HAP-1 (cell line): Measurements from ENCODE around the gene PTPN20.

Source experiments
- DNase-seq, 2 experiments: peaks; one replicate each; pipeline ENCODE4 v3.0.0-alpha.2; 2016 to 2020; ENCODE audit warnings: low spot score in 2 of 2
- H3K27me3 ChIP-seq: fragments of 250-450 bp; sonication (Bioruptor Pico); 2 replicates; pipeline ENCODE4 v1.5.1; 2020; ENCODE audit warnings: low read depth, mild to moderate bottlenecking, moderate library complexity
- H3K36me3 ChIP-seq: fragments of 250-450 bp; sonication (Bioruptor Pico); replicated peaks from 2 replicates; pipeline ENCODE4 v1.5.1; 2020; ENCODE audit warnings: mild to moderate bottlenecking
- H3K4me1 ChIP-seq: fragments of 250-450 bp; sonication (Bioruptor Pico); 2 replicates; pipeline ENCODE4 v1.5.1; 2020; ENCODE audit warnings: mild to moderate bottlenecking
- H3K4me3 ChIP-seq: fragments of 250-450 bp; sonication (Bioruptor Pico); 2 replicates; pipeline ENCODE4 v1.5.1; 2020; ENCODE audit warnings: mild to moderate bottlenecking, moderate library complexity
- H3K9me3 ChIP-seq: fragments of 250-450 bp; sonication (Bioruptor Pico); 2 replicates; pipeline ENCODE4 v1.5.1; 2020; ENCODE audit warnings: mild to moderate bottlenecking, moderate library complexity
- in situ Hi-C: fragments of 300-500 bp; cut with MboI; formaldehyde crosslinking; loops from 3 replicates; pipeline ENCODE4 v1.14.3; 2020; ENCODE audit warnings: low sequenced_read_pairs, inconsistent platforms, mixed read lengths

The PTPN20 gene

GRCh38 chr10:47021850-47022249 is 110.6 kb downstream of the PTPN20 start:
- in situ Hi-C loops: no loop called here

DNA sequence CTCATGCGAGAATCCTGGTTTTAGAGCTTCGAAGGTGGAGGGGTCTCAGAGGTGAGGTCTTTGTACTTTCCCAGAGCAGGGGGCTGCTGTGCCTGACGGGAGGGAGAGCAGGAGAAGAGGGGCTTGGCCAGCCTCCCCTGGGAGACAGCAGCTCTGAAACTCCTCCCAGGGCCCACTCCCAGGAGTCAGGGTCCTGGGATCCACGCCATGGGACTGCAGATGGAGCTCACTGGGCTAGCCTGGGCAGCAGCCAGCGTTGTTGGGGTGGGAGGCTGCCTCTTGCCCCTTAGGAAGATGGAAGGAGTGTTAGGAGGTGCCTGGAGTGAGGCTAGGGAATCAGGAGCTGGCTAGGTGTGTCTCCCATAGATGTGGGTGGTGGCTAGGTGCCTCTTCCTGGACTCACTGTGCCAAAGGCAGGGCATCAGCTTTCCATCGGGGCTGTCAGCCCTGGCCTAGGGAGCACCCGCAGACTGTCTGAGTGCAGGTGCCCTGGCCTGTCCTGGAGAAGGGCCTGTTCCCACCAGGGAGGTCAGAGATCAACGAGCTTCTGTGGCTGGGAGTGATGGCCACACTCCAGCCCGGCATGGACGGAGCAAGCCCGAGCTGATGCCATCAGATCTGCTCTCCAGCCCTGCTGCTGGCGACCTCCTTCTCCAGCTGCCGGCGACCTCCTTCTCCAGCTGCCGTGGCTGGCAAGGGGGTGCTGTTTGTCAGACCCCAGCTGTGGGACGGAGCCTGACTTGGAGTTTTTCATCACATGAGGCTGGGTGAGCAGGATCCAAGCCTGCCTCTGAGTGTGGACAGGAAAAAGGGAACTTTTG is 111.3 kb downstream of the PTPN20 start:
- no peak overlapping the region for H3K4me3 ChIP-seq
- in situ Hi-C loops: no loop called here

More at GRCh38 chr10:47021850-47022249, 110.6 kb downstream of the PTPN20 start:
- H3K27me3 ChIP-seq: no peaks in the 10 kb centered on the region
- no peaks in the 10 kb centered on the region for H3K9me3 ChIP-seq
- H3K4me1 ChIP-seq: peaks cover 17% of the 10 kb centered on the region
- no peak overlapping the region for H3K4me3 ChIP-seq
- DNase-seq: no peak
- H3K36me3 ChIP-seq: no peaks in the 10 kb centered on the region

GRCh38 chr10:47023237-47024045 is 112.2 kb downstream of the PTPN20 start:
- Histone ChIP-seq H3K27me3 (no peaks in the 10 kb centered on the region), H3K9me3 (no peaks in the 10 kb centered on the region), H3K36me3 (no peaks in the 10 kb centered on the region), H3K4me3 (no peak overlapping the region), H3K4me1 (peaks cover 9% of the 10 kb centered on the region)
- in situ Hi-C loops: no loop called here
- no peak for DNase-seq

More for the DNA sequence above, 111.3 kb downstream of the PTPN20 start:
- no peaks in the 10 kb centered on the region for H3K27me3 ChIP-seq
- H3K36me3 ChIP-seq: no peaks in the 10 kb centered on the region
- H3K4me1 ChIP-seq: peaks cover 14% of the 10 kb centered on the region
- DNase-seq: no peak
- H3K9me3 ChIP-seq: no peaks in the 10 kb centered on the region

DNA sequence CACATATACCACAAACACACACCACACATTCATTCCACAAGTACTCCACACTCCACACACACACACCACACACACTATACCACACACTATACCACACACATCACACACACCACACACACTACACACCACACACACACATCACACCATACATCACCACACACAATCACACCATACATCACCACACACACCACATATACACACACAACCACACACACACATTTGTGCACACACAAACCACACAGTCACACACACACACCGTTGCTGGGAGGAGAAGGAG is 112.8 kb downstream of the PTPN20 start:
- no peak for DNase-seq
- Histone ChIP-seq H3K9me3 (no peaks in the 10 kb centered on the region), H3K36me3 (no peaks in the 10 kb centered on the region), H3K27me3 (no peaks in the 10 kb centered on the region), H3K4me1 (peaks cover 4% of the 10 kb centered on the region), H3K4me3 (no peak overlapping the region)
- in situ Hi-C loops: no loop called here

DNA sequence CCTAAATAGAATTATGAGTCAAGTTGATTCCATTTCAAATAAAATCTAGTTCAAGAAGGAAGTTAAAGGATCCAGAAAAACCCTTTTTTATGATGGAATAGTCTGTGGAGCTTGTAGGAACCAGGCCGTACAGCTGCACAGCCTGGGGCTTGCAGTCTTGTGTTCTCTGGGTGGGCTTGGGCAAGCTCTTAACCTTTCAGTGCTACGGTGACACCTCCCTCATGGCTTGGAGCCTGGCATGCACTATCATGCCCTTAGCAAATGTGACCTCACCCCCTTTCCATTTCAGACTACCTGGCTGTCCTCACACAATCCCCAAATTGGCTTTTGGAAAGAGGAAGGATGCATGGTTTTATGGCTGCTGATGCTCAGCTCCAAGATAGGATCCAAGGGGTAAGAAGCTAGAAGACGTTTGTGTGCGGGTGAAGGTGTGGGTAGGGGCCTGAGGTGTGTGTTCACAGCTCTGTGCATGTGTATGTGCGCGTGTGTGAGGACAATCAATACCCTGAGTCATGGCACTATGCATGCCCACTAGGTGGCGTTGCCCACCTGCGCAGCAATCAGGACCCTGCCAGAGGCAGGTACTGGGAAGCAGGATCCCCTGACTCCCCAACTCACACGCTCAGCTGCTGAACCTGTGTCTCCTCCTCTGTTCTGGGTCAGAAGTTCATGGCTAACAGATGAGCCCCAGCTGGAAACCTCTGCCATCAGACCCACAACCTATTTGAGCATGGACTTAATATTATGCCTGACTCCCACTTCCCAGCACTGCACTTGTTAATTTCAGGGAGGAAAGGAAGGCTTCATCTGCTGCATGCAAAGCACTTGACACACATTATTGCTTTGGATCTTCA is 113.4 kb downstream of the PTPN20 start:
- H3K9me3 ChIP-seq: no peaks in the 10 kb centered on the region
- in situ Hi-C loops: no loop called here
- peak; percentile 56 to 77 for DNase-seq

DNA sequence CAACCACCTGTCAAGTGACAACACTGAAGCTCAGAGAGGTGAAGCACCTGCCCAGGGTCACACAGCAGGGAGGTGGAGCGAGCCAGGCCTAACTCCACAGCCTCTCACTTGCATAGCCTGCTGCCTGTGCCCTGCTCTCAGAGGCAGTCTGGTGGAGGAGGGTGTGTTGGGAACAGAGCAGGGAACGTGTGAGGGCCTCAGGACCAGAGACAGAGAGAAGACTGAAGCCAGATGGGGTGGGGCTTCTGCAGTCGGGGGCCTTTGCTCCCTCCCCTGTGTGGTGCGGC is 114.0 kb downstream of the PTPN20 start:
- Histone ChIP-seq H3K4me1 (no peaks in the 10 kb centered on the region), H3K27me3 (no peaks in the 10 kb centered on the region), H3K36me3 (no peaks in the 10 kb centered on the region), H3K4me3 (no peak overlapping the region), H3K9me3 (no peaks in the 10 kb centered on the region)
- peak in 1 of 2 experiments; percentile 5 for DNase-seq
- in situ Hi-C loops: no loop called here

More for the DNA sequence above, 113.4 kb downstream of the PTPN20 start:
- Histone ChIP-seq H3K4me1 (no peaks in the 10 kb centered on the region), H3K4me3 (no peak overlapping the region), H3K36me3 (no peaks in the 10 kb centered on the region), H3K27me3 (no peaks in the 10 kb centered on the region)

DNA sequence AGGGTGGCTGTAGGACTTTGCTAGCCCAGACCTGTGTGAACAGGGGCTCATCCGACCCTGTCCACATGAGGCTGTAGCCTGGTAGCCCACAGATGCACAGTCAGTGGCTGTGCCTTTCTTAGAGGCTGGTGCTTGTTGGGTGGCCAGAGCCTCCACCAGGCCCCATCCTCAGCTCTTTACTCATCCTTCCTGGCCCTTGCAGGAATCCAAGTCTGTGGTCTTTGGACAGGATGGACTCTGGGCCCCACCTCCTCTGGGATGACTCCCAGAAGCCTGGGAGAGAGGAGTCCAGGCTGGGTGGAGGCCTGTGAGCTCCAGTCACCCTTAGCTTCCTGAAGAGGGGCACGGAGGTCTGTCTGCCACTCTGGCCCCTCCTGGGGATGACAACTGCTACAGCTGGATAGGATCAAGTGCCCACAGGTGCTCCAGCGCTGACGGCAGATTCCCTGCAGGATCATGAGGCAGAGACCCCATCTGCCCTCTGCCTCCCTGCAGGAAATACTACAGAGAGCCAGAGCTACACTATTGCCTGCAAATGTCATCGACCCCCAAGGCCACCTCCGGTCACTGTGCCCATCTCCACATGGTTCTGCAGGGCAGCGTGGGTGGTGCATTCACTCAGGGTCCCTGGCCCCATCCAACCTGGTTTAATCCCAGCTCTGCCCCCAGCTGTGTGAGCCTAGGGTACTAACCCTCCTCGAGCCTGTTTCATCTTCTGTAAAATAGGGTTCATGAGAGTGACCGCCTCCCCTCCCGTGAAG is 114.5 kb downstream of the PTPN20 start:
- in situ Hi-C loops: no loop called here
- Histone ChIP-seq H3K9me3 (no peaks in the 10 kb centered on the region), H3K4me3 (no peak overlapping the region), H3K27me3 (no peaks in the 10 kb centered on the region), H3K36me3 (no peaks in the 10 kb centered on the region), H3K4me1 (no peaks in the 10 kb centered on the region)
- DNase-seq: peak in 1 of 2 experiments; percentile 6

DNA sequence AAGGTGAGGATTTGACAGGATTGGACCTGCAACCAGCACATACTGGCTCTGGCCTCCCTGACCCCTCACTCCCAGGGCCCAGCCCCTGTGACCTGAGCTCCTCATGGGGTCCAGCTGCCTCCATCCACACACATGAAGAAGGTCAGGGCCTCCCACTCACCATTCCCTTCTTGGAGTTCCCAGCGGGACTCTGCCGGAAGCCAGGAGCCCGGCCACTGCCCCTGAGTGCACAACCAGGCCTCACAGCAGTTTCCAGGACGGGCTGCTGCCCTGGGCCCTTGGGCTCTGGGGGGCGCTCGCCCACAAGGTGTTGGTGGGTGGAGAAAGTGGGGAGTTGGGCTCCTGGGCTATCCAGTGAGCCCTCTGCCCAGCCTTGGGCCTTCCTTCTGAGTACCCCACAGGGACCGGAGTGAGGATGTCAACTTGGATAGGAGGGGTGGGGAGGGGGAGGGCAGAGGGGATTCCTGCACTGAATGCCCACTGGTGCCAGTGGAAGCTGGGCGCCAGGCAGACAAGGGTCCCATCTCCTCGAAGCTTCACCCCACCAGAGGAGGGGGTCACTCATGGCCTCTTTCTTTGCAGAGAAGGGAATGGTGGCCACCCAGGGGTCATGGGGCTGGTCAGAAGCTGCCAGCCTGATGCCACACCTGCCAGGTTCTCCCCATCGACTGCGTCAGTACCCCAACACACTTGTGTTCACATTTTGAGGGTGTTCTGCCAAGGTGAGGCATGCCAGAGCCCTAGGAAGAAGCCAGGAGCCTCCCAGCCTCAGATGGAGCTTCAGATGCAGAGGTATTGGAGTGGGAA is 115.3 kb downstream of the PTPN20 start:
- H3K27me3 ChIP-seq: no peaks in the 10 kb centered on the region
- no peaks in the 10 kb centered on the region for H3K4me1 ChIP-seq
- H3K36me3 ChIP-seq: no peaks in the 10 kb centered on the region
- in situ Hi-C loops: no loop called here
- no peaks in the 10 kb centered on the region for H3K9me3 ChIP-seq
- no peak overlapping the region for H3K4me3 ChIP-seq
- peak in 1 of 2 experiments; percentile 3 for DNase-seq

- in situ Hi-C loops: no loop called here
These were observed 116.0 kb downstream of the PTPN20 start for GRCh38 chr10:47027108-47027783.

DNA sequence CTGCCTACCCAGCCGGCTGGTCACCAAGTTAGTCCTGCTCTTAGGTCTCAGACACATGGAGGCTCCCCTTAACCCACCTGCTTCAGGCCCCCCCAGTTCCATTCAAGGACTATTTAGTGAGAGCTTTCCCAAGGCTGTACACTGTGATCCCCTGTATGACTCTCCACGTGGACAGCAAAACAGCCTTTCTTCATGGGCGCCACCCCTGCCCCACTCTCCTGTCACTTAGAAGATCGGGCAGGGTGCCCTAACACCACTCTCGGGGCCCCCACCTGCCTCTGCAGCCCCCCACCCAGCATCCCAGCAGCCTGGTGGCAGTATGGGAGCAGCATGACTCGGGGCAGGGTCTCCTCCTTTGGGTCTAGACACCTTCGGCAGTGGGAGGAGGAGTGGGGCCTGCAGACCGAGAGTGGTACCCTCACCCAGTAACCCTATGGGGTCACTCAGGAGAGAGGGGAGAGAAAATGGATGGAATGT is 116.6 kb downstream of the PTPN20 start:
- no peaks in the 10 kb centered on the region for H3K4me1 ChIP-seq
- H3K4me3 ChIP-seq: no peak overlapping the region
- no peak for DNase-seq
- no peaks in the 10 kb centered on the region for H3K27me3 ChIP-seq
- H3K36me3 ChIP-seq: no peaks in the 10 kb centered on the region
- no peaks in the 10 kb centered on the region for H3K9me3 ChIP-seq
- in situ Hi-C loops: no loop called here

More at GRCh38 chr10:47027108-47027783, 116.0 kb downstream of the PTPN20 start:
- Histone ChIP-seq H3K4me3 (no peak overlapping the region), H3K9me3 (no peaks in the 10 kb centered on the region), H3K27me3 (no peaks in the 10 kb centered on the region), H3K36me3 (no peaks in the 10 kb centered on the region), H3K4me1 (no peaks in the 10 kb centered on the region)
- DNase-seq: peak in 1 of 2 experiments; percentile 4

DNA sequence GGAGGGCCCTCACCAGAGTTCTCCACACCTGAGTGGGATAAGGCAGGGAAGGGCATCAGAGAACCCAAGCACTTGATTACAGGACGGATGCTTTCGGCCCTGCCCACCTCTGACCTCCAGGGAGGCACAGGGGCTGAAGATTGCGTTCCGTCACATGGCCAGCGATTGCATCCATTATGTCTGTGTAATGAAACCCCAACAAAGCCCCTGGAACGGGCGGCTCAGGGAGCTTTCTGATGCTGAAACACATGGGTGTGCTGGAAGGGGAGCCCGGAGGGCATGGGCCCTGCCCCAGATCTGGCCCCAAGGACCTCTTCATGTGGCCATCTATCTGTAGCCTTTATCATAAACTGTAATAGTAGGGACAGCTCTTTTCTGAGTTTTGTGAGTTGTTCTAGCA is 117.2 kb downstream of the PTPN20 start:
- Histone ChIP-seq H3K4me1 (no peaks in the 10 kb centered on the region), H3K9me3 (no peaks in the 10 kb centered on the region), H3K4me3 (no peak overlapping the region), H3K36me3 (no peaks in the 10 kb centered on the region), H3K27me3 (no peaks in the 10 kb centered on the region)
- DNase-seq: peak in 1 of 2 experiments; percentile 1
- in situ Hi-C loops: no loop called here
